GM12864 (cell line): ENCODE data around the gene IFITM2.
"Not testable (repeated sequence)": the region's sequence is repeated elsewhere in the genome, so short reads cannot be mapped to it uniquely, and the experiment has no call there.

ENCODE experiments used
- DNase-seq: peaks from one replicate; pipeline ENCODE4 v3.0.0-alpha.2; 2011; ENCODE audit warnings: low read depth
- H3K4me3 ChIP-seq: 2 replicates; pipeline ENCODE4 v1.5.1; 2011; ENCODE audit warnings: mild to moderate bottlenecking, low read depth, low read length, control low read depth
- TF ChIP-seq, protein P1 (sequence below): IDR thresholded peaks from 2 replicates; pipeline ENCODE4 v1.5.1; 2011; ENCODE audit warnings: low read depth, mild to moderate bottlenecking, moderate library complexity, low read length, control low read depth, inconsistent platforms; ENCODE audit errors: missing control alignments

The IFITM2 gene

DNA sequence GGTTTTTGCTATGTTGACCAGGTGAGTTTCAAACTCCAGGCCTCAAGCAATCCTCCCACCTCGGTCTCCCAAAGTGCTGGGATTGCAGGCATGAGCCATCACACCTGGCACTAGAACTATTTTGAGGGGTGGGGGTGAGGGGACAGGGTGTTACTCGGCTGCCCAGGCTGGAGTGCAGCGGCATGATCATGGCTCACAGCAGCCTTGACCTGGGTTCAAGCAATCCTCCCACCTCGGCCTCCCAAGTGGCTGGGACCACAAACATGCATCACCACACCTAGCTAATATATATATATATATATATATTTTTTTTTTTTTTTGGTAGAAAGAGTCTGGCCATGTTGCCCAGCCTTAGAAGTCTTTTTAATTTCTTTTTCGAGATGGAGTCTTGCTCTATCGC lies 30.1 kb downstream of the IFITM2 start:
- TF ChIP-seq, protein P1, sequence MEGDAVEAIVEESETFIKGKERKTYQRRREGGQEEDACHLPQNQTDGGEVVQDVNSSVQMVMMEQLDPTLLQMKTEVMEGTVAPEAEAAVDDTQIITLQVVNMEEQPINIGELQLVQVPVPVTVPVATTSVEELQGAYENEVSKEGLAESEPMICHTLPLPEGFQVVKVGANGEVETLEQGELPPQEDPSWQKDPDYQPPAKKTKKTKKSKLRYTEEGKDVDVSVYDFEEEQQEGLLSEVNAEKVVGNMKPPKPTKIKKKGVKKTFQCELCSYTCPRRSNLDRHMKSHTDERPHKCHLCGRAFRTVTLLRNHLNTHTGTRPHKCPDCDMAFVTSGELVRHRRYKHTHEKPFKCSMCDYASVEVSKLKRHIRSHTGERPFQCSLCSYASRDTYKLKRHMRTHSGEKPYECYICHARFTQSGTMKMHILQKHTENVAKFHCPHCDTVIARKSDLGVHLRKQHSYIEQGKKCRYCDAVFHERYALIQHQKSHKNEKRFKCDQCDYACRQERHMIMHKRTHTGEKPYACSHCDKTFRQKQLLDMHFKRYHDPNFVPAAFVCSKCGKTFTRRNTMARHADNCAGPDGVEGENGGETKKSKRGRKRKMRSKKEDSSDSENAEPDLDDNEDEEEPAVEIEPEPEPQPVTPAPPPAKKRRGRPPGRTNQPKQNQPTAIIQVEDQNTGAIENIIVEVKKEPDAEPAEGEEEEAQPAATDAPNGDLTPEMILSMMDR = no peak
- DNase-seq = no peak
- no peak overlapping the region for H3K4me3 ChIP-seq

DNA sequence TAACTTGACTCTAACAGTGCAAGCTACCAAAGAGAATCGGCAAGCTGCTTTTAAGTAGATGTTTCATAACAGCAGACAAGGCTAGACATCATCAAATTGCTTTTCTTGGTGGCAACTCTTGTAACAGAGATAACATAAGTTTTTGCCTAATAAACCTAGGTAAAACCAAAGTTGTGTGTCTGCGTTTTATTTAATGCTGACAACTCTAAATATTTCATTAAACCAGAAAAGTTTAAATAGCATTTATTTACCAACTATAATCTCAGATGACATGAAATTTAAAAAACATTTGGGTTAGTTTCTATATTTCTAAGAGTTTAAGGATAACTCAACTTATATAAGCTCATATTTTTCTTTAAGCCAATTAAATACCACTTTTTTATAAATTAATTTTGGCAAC lies 32.3 kb downstream of the IFITM2 start:
- H3K4me3 ChIP-seq = no peak overlapping the region
- TF ChIP-seq, protein P1 = no peak
- no peak for DNase-seq

DNA sequence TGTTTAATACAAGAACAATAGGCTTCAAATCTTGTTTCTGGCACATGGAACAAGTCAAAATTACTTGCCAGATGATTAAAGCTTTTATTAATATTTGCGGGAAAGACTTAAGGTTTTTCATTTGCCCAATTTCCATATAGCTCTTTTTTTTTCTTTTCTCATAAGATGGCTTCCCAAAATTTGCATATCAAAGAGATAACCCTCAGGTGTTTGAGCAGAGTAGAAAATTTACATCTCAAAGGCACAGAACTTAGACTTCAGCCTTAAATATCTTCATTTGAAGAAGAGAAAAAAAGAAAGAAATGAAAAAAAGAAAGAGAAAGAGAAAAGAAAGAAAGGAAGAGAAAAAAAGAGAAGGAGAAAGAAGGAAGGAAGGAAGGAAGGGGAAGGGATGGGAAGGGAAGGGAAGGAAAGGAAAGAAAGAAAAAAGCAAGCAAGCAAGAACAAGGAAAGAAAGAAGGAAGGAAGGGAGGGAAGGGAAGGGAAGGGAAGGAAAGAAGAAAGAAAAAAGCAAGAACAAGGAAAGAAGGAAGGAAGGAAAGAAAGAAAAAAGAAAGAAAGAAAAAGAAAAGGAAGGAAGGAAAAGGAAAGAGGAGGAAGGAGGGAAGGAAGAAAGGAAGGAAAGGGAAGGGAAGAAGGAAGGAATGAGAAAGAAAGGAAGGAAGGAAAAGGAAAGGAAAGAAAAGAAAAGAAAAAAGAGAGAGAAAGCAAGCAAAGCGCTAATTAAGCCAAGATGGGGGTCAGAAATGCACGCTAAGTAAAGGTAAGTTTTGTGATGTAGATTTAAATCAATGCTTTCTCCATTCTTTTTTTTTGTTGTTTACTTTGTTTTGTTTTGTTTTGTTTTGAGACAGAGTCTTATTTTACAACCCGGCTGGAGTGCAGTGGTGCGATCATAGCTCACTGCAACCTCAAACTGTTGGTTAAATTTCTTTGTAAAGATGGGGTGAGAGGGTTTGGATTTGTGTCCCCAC lies 33.2 kb downstream of the IFITM2 start:
- no peak for DNase-seq
- TF ChIP-seq, protein P1 = no peak
- no peak overlapping the region for H3K4me3 ChIP-seq

DNA sequence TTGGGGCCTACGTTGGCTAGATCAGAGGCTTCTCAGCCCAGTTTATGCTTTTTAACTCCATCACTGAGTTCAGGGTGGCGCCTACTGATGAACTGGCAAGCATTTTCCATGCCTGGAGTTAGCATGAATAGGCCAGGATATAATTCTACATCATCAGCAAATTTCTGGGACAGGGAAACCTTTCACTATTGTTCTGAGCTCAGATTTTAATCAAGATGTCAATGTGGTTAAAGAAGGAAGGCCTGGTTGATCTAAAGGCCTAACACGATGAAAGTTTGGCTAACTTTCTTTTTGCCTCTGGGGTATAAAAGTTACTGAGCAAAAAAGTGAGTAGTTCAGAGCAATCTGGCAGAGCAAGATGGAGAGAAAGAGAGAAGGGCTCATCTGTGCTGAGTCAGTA lies 34.7 kb downstream of the IFITM2 start:
- no peak overlapping the region for H3K4me3 ChIP-seq
- DNase-seq = no peak
- TF ChIP-seq, protein P1 = no peak

DNA sequence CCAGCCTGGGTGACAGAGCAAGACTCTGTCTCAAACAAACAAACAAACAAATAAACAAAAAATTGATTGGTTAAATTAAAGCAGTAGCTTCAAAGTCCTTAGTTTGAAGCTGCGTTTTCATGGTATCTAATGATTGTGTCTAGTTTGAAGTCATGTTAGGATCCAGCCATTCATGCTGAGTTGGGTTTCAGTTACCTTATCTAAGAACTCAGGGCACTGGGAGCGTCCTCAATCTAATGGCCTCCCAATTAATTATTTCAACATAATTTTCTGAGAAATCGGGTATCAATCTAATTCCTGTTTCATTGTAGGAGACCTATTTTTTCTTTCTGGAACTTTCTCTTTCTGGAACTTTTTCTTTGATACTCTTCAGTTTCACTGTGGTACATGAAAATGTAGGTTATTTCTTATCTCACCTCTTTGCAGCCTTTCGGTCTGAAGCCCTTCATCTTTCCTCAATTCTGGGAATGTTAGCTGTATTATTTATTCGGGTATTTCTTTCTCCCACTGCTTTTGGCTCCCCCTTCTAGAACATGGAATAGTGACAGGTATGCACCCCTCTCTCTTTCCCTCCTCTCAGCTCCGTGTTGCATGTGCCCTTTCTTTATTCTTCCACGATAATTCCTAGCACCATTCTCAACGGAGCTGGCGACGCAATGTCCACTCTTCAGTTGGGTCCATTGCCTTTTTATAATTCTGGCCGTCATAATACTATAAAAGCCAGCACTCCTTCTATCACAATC lies 37.4 kb downstream of the IFITM2 start:
- no peak overlapping the region for H3K4me3 ChIP-seq
- no peak for DNase-seq
- TF ChIP-seq, protein P1 = no peak

DNA sequence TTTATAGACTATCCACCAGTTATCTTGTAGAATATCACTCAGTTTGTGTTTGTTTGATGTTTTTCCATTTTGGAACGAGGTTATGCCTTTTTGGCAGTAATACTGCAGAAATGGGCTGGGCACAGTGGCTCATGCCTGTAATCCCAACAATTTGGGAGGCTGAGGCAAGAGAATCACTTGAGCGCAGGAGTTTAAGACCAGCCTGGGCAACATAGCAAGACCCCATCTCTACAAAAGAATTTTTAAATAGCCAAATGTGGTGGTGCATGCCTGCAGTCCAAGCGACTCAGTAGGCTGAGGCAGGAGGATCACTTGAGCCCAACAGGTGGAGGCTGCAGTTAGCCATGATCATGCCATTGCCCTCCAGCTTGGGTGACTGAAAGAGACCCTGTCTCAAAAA lies 38.9 kb downstream of the IFITM2 start:
- no peak overlapping the region for H3K4me3 ChIP-seq
- DNase-seq = no peak
- TF ChIP-seq, protein P1 = no peak

DNA sequence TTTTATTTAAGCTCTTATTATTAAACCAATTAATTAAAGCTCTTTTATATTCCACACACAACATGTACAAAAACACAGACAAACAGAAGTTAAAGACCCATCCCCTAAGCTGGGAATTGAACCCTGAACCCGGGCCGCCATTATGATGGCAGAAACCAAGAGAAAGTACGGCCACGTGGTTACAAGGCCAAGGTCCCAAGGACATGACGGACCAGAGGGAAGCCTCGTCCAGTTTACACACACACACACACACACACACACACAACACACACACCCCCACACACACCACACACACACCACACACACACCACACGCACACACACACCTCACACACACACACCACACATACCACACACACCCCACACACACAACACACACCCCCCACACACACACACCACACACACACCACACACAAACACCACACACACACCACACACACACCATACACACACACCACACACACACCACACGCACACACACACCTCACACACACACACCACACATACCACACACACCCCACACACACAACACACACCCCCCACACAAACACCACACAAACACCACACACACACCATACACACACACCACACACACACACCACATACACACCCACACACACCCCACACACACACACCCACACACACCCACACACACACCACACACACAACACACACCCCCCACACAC lies 41.8 kb downstream of the IFITM2 start:
- not testable (repeated sequence) for H3K4me3 ChIP-seq, DNase-seq

DNA sequence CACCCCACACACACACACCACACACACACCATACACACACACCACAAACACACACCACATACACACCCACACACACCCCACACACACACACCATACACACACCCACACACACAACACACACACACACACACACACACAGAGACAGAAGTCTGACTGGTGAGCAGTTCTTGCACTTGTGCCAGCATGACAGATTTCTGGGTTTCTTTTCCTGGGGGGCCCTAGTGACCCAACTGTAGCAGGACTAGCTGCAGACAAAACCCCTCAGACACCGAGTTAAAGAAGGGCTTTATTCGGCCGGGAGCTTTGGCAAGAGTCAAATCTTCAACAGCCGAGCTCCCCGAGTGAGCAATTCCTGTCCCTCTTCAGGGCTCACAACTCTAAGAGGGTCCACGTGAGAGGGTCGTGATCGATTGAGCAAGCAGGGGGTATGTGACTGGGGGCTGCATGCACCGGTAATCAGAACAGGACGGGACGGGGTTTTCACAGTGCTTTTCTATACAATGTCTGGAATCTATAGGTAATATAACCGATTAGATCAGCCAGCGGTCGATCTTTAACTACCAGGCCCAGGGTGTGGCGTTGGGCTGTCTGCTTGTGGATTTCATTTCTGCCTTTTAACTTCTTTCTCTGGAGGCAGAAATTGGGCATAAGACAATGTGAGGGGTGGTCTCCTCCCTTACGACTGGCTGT lies 42.6 kb downstream of the IFITM2 start:
- H3K4me3 ChIP-seq, DNase-seq: not testable (repeated sequence)
